ENCODE measurements around the gene FCMR.

The FCMR gene

GRCh38 chr1:206921772-206922265 lies at the start of gene FCMR:
TSS of gene FCMR (minus strand) at chr1:206921941. CDS start at chr1:206921854, 87 bp downstream.
- DNase-seq = peak; percentile 67

DNA sequence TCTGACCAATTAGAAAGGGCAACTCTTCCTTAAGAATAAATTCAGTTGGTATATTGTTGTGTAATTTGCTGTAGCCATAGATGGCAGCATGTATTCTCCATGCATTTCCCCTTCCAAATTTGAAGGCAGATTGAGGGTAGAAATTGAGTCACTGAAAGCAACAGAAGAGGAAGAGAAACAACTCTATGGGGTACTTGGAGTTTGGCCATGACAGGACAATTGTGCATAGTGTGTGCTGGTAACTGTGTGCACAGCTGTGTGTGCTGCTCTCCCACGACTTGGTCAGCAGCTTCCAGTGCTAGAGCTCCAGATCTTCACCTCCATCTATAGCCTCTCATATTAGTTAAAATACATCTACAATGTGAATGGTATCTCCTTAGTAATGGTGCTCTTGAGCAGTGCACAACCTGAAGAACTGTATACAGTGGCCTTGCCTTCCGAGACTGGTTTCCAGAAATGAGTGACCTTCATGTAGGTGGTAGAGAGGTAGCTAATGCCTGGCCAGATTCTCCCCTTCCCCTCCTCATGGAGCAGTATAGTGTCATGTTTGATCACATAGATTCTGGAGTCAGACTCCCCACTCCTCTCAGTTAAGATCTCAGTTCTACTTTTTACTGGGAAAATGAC lies 49.4 kb upstream of the FCMR start:
- DNase-seq = no peak

- DNase-seq = no peak
These were observed 48.7 kb upstream of the FCMR start, which contains the start of gene FCAMR for GRCh38 chr1:206970446-206970845. TSS of gene FCAMR (minus strand) at chr1:206970460. CDS start at chr1:206970125, 335 bp downstream.

DNA sequence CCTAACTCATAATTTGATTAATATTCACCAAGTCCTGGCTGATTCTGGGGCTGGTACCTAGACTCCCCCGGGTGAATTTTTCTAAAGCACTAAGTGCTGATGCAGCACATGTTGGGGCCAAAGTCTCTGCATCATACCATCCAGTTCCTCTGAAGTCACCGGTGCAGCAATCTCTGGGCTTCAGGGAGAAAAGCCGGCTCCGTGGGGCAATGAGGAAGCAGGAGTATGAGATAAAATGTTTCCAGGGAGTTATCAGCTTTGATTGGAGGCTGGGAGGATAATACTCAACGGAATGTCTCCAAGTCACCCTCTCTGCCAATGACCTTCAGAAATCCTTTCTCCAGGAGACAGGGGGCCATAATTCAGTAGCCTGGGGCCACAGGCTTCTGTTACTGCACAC lies 47.3 kb upstream of the FCMR start:
- no peak for DNase-seq

GRCh38 chr1:206967096-206967849 lies 45.5 kb upstream of the FCMR start:
- peak; percentile 11 for DNase-seq

- no peak for DNase-seq
These were observed 44.0 kb upstream of the FCMR start for GRCh38 chr1:206965781-206966180.

DNA sequence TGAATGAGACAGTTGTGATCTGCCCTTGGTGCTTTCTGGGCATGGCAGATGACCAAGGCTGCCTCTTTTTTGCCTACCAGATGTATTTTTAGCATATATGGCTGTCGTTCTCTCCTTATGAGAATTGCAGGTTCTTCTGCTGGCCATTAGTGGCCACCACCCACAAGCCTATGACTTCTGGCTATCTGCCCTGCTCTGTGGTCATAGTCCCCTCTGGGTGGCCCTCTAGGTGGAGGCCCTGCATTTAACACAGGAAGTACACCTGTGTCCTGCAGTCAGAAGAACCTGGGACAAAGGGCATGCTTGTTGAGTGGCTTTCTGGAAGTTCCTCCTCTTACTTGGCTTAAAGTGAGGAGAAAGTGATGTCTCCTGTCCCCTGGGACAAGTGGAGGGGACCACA lies 42.0 kb upstream of the FCMR start:
- DNase-seq = no peak

DNA sequence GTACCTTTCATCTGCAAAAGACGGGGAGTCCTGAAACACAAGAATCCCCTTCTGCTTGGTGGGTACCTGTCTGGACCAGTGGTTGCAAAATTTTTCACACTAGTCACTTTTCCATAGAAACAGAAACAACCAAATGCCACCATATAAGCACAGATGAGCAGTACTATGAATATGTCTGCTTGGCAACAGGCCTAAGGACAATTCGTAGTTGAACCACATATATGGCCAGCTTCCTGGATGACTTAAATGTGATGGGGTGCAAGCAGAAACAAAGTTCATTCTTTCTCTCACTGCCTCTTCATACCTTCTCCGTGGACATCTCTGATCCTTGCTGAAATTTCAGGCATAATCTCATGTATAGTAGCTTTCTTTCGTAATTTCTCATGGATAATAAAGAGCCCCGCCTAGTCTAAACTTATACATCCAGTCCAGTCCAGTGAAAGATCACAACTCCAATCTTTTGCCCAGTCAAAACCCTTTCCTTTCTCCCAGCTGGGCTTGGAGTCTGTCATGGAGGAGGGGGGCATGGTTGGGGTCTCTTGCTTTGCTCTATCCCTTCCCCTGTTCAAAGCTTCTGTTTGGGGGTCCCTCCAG lies 41.5 kb upstream of the FCMR start:
- no peak for DNase-seq

GRCh38 chr1:206962272-206962671 lies 40.5 kb upstream of the FCMR start:
- DNase-seq = peak; percentile 13

- no peak for DNase-seq
These were observed 39.9 kb upstream of the FCMR start for GRCh38 chr1:206961668-206962067.

DNA sequence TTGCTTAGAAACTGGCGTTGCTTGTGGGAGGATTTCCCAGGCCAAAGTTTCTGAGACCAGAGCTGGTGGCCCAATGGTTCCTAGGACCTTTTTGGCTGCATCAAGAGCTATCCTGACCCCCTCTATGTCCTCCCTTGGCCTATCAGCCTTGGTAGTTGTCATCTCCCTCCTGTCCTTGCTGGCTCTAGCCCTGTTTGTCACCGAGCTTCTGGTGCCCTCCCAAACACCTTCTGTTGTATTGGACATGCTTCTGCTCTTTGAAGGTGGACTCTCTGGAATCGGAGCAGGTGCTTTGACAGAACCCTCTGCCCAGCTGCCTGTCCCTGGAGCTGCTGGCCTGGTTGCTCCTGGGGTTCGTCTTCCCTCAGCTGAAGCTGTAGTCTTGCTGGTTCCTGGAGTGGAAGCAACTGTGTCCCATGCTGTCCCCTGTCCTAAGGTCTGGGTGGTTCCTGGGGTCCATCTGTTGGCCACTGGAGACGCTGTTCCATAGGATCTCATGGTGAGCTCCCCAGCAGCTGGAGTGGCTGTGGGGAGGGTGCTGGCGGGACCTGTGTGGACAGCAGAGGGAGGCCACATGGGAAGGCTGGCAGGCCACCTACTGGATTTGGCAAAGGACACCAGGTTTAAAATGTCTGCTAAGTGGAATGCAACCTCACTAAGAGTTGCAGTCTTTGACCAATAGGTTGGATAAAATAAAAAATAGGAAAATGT lies 39.1 kb upstream of the FCMR start:
- no peak for DNase-seq

DNA sequence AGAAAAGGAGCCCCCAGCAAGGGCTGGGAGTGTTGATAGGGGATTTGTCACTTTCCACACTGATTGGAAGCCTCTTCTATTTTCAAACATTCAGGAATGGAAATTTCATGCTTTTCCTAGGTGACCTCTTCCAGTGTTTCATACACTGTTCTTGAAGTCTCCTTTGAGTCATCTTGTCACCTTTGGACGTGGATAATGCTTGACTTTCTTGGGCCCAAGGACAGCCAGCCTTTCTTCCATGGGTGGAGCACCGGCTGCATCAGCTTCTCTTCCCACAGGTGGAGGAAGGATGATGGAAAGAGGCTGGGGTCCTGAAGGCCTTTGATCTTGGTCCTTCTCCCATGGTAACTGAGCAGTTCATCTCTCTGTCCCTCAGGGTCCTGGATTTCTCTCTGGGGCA lies 36.4 kb upstream of the FCMR start:
- no peak for DNase-seq

DNA sequence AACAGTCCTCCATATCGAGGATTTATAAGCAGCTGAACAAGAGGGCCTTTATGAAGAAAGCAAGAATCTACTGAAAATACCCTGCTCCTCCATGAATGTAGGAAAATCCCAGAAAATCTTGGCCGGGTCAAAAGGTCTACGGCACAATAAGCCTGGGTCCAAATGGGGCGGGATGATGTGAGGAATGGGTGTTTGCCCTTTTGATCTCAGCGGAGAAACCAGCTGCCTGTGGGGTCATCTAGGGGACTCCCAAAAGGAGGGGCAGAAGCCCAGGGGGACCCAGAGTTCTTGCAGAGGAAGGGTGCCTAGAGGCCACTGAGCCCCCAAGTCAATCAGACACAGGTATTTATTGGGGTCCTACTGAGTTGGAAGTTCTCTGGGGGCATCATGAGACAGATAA lies 35.9 kb upstream of the FCMR start:
- no peak for DNase-seq

DNA sequence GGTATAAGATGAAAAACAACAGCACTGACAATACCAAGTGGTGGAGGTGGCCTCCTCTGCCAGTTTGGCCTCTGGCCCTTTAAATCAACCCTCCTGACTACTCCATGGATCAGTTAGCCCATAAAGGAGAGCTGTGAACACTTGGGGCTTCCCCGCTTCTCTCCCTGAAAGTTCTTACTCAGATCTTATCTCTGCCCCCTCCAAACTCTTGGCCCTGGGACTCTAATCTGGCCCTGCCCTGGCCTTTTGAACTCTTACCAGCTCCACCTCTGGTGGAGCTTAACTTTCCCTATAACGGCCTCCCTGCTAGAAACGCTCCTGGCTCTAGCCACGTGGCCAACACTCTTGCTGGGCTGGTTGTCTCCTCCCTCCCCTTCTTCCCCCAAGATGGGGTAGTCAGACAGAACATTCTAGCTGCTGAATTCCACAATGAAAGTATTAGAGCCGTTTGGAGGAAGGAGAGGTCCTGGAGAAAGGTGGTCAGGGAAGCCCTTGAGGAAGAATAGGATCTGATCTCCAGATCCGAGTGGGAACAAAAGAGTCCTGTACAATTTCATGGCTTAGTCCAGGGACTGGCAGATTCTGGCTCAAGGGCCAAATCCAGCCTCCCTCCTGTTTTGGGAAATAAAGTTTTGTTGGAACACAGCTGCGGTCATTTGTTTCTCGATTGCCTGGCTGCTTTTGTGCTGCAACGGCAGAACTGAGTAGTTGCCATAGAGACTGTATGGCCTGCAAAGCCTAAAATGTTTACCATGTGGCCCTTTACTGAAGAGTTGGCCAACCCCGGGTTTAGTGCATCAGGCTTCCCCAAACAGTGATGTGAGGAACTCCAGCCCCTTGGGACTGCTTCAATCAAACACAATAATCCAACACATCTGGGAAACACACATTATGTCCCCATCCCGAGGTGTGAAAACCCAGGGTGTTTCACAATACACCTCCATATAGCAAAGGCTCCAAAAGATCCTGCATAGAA lies 34.0 kb upstream of the FCMR start:
- no peak for DNase-seq

DNA sequence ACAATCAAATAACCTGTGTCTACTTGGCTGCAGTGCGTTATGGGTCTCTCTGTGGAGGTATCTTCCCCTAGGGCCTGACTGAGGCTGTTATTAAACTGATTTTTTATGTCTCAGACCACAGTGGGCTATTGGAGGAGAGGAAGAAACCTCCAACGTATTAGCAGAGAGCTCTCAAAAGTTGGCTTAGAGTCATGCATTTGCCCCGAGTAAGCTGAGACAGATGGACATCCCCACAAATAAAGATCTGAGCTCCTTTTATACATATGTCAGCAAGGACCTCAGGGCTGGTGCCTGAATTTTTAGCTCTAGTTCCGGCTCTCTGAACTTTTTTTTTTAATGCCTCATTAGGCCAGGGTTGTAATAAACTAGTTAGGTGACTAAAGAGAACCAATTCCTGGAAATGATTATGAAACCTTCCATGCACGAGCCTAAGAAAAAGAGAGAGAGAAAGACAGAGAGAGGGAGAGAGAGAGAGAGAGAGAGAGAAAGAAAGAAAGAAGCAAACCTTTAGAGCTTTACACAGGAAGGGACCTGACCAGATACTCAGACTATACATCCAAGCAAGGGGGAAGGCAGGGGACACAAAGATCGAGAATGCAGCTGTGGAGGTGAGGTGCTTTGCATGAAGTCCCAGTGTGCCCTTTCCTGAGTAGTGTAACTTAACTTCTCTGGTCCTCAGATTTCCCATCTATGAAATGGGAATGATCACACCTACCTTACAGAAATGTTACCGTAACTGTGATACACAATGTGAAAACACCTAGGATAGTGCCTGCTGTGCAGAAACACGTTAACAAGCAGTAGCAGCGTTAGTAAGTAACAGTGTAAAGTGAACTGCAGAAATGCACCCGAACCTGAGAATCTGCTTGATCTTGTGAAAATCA lies 33.0 kb upstream of the FCMR start:
- no peak for DNase-seq

GRCh38 chr1:206953626-206954025 lies 31.9 kb upstream of the FCMR start:
- DNase-seq = no peak

DNA sequence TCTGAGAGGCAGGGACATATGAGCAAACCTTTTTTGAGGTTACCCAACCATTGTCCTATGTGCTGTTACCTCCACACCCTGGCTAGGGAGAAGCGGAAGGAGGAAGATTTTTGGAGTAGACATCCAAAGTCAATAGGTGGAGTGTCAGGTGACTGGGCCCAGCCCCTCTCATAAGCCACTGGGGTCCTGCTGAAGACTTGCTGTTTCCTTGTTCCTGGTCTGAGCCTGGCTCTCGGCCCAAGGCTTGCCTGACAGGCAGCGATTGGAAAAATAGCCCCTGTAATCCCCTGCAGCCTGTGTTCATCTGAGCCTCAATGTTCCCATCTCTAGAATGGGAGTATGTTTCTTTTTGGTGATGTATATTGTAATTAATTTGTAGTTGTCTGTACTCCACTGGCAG lies 31.4 kb upstream of the FCMR start:
- DNase-seq = no peak

GRCh38 chr1:206952171-206952570 lies 30.4 kb upstream of the FCMR start:
- no peak for DNase-seq

DNA sequence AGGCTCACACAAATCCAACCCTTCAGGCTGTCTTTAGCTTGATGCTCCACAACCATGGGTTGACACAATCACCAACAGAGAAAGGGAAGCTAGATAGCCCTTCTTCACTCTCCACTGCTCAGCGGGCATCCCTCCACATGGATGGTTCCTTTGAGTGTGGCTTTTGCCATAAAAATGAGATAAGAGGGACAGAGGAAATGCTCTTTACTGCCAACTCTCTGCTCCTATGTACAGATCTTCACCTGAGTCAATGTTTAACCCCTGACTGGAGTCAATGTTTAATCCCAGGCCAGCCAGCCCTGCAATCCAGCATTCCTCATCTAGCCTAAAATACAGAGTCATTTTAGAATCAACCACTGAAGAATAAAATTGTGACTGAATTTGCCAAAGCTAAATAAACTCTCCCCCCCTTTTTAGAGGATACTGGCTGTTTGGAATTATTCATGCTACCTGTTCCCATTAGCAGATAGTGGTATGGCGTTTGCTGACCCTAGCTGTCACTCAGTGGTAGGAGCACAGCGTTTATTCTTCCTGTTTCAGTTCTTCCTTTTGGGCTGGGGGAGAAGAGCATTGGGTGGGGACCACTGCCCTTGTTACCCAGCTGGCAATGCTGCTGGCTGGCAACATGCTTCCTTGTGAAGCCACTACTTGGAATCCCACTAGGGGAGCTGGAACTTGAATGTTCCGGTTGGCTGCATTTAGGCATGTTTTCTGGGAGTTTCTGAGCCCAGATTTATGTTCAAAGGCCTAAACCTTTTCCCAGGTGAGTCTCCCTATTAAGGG lies 29.8 kb upstream of the FCMR start:
- DNase-seq = no peak

DNA sequence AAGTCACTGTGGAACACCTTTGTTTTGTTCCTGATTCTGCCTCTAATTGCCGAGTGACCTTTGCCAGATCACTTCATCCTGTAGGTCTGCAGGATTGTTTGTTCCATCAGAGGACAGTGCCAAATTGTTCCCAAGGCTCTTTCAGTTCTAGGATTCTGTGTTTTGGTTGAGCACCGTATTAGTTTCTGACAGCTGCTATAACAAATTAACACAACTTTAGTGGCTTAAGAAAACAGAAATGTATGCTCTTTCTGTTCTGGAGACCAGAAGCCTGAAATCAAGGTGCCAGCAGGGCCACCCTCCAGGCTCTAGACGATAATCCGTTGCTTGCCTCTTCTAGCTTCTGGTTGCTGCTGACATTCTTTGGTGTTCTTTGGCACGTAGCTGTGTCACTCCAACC lies 27.9 kb upstream of the FCMR start:
- DNase-seq = no peak

Data from CD4-positive, alpha-beta T cell treated with Interleukin-6 for 4 hours (primary cell).